ENCODE results near the gene CRKL. TPM values are rescaled to one million over a fixed set of nuclear protein-coding genes. Genes with fewer than 3 reads are reported as not detected.
"Not testable (repeated sequence)": the region's sequence is repeated elsewhere in the genome, so short reads cannot be mapped to it uniquely, and the experiment has no call there.

Gene CRKL
- total RNA-seq, 1 experiment from 2014 or later: 106 TPM

- Histone ChIP-seq H2AK5ac (ENCODE audit: insufficient read length, low read length) (no peak overlapping the region), H2BK12ac (ENCODE audit: insufficient read length, low read depth, low read length) (no peak overlapping the region), H3K23ac (ENCODE audit: insufficient read length, low read depth, low read length) (no peak overlapping the region), H3K4ac (ENCODE audit: low read depth, low read length) (no peak overlapping the region), H2AFZ (ENCODE audit: low read length) (no peak overlapping the region), H4K5ac (ENCODE audit: insufficient read length, low read depth, low read length) (no peak overlapping the region), H2BK5ac (ENCODE audit: insufficient read length, low read length) (no peak overlapping the region), H3K14ac (ENCODE audit: insufficient read depth, low read length) (no peak overlapping the region), H4K20me1 (ENCODE audit: control insufficient read depth, insufficient read depth, insufficient read length) (no peaks in the 10 kb centered on the region), H3K9ac (ENCODE audit: extremely low read depth, insufficient read length, low read length) (no peak overlapping the region), H4K8ac (replicated peaks; ENCODE audit: insufficient read length, low read depth, low read length) (no peak overlapping the region), H3K79me2 (ENCODE audit: insufficient read depth, low read length) (no peaks in the 10 kb centered on the region), H3K4me1 (ENCODE audit: insufficient read depth, low read length) (no peaks in the 10 kb centered on the region), H3K56ac (ENCODE audit: insufficient read length, low read depth, low read length) (no peak overlapping the region), H3K9me3 (ENCODE audit: control insufficient read depth, low read depth, low read length) (no peaks in the 10 kb centered on the region), H3K27me3 (ENCODE audit: insufficient read depth, low read length) (no peaks in the 10 kb centered on the region), H3K18ac (ENCODE audit: insufficient read length, low read depth, low read length) (no peak overlapping the region), H2BK20ac (ENCODE audit: low read depth, low read length, poor library complexity, severe bottlenecking) (no peak overlapping the region), H2BK15ac (ENCODE audit: low read depth, low read length) (no peak overlapping the region), H3T11ph (ENCODE audit: low read length) (no peak overlapping the region), H3K4me2 (ENCODE audit: insufficient read depth, insufficient read length, low read length) (no peak overlapping the region), H3K27ac (ENCODE audit: insufficient read length, low read depth, low read length) (no peak overlapping the region), H2BK120ac (ENCODE audit: low read depth, low read length, poor library complexity, severe bottlenecking) (no peak overlapping the region), H3K79me1 (ENCODE audit: insufficient read depth, low read depth, low read length, poor library complexity, severe bottlenecking) (no peaks in the 10 kb centered on the region), H3K23me2 (ENCODE audit: insufficient read length, low read depth, low read length, poor library complexity, severe bottlenecking) (no peaks in the 10 kb centered on the region), H4K91ac (ENCODE audit: insufficient read length, low read depth, low read length) (no peak overlapping the region)
- Mint-ChIP-seq H3K27me3 (ENCODE audit: low read depth) (peaks cover 5% of the 10 kb centered on the region), H3K36me3 (ENCODE audit: insufficient read depth in 1 of 3, low read depth in 3 of 3) (no peaks in the 10 kb centered on the region), H3K4me1 (no peaks in the 10 kb centered on the region), H3K27ac (no peak overlapping the region), H3K4me3 (no peak overlapping the region), H3K9me3 (no peaks in the 10 kb centered on the region)
- no CpG with 5 or more reads among the region's 3 CpGs for WGBS (ENCODE audit: extremely low coverage, insufficient read length, low lambda C conversion rate)
- no peak for DNase-seq
- TF ChIP-seq CTCF (conservative IDR thresholded peaks at IDR 0.05): no peak
These were observed 10.8 kb upstream of the CRKL start for GRCh38 chr22:20906387-20906767.

- not testable (repeated sequence) for H3K9me3 ChIP-seq (ENCODE audit: control insufficient read depth, low read depth, low read length); H2BK15ac ChIP-seq (ENCODE audit: low read depth, low read length); DNase-seq; H4K91ac ChIP-seq (ENCODE audit: insufficient read length, low read depth, low read length); H3K4me1 ChIP-seq (ENCODE audit: insufficient read depth, low read length); H3K9ac ChIP-seq (ENCODE audit: extremely low read depth, insufficient read length, low read length); H3K4ac ChIP-seq (ENCODE audit: low read depth, low read length); H2AK5ac ChIP-seq (ENCODE audit: insufficient read length, low read length); H3K36me3 Mint-ChIP-seq (ENCODE audit: insufficient read depth in 1 of 3, low read depth in 3 of 3); H2BK5ac ChIP-seq (ENCODE audit: insufficient read length, low read length); H3K79me2 ChIP-seq (ENCODE audit: insufficient read depth, low read length); H4K8ac ChIP-seq (replicated peaks; ENCODE audit: insufficient read length, low read depth, low read length); H2BK12ac ChIP-seq (ENCODE audit: insufficient read length, low read depth, low read length); H3K27me3 ChIP-seq (ENCODE audit: insufficient read depth, low read length); H3K4me1 Mint-ChIP-seq; H3K23ac ChIP-seq (ENCODE audit: insufficient read length, low read depth, low read length); H2BK120ac ChIP-seq (ENCODE audit: low read depth, low read length, poor library complexity, severe bottlenecking); H3K9me3 Mint-ChIP-seq; H4K5ac ChIP-seq (ENCODE audit: insufficient read length, low read depth, low read length); H3T11ph ChIP-seq (ENCODE audit: low read length); H3K27ac ChIP-seq (ENCODE audit: insufficient read length, low read depth, low read length); H3K4me3 Mint-ChIP-seq; H3K27me3 Mint-ChIP-seq (ENCODE audit: low read depth); H3K23me2 ChIP-seq (ENCODE audit: insufficient read length, low read depth, low read length, poor library complexity, severe bottlenecking); H2BK20ac ChIP-seq (ENCODE audit: low read depth, low read length, poor library complexity, severe bottlenecking); H3K56ac ChIP-seq (ENCODE audit: insufficient read length, low read depth, low read length); H3K18ac ChIP-seq (ENCODE audit: insufficient read length, low read depth, low read length); H4K20me1 ChIP-seq (ENCODE audit: control insufficient read depth, insufficient read depth, insufficient read length); H3K14ac ChIP-seq (ENCODE audit: insufficient read depth, low read length); H3K4me2 ChIP-seq (ENCODE audit: insufficient read depth, insufficient read length, low read length); H2AFZ ChIP-seq (ENCODE audit: low read length); H3K79me1 ChIP-seq (ENCODE audit: insufficient read depth, low read depth, low read length, poor library complexity, severe bottlenecking); H3K27ac Mint-ChIP-seq
- WGBS (ENCODE audit: extremely low coverage, insufficient read length, low lambda C conversion rate): no CpG with 5 or more reads among the region's 5 CpGs
These were observed 8.5 kb upstream of the CRKL start for GRCh38 chr22:20908717-20909116.
